ENCODE results near the gene HNRNPUL2. TPM values are rescaled to one million over a fixed set of nuclear protein-coding genes. Genes with fewer than 3 reads are reported as not detected.
"Not testable (repeated sequence)": the region's sequence is repeated elsewhere in the genome, so short reads cannot be mapped to it uniquely, and the experiment has no call there.

Gene HNRNPUL2
- polyA plus RNA-seq, 1 donor from 2014 or later: 27.5 TPM

DNA sequence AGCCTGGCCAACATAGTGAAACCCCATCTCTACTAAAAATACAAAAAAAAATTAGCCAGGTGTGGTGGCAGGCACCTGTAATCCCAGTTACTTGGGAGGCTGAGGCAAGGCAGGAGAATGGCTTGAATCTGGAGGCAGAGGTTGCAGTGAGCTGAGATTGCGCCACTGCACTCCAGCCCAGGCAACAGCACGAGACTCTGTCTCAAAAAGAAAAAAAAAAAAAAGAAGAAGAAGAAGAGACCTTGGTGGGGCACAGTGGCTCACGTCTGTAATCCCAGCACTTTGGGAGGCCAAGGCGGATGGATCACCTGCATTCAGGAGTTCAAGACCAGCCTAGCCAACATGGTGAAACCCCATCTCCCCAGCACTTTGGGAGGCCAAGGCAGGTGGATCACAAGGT, 23.3 kb downstream of the HNRNPUL2 start:
- H3K9me3 ChIP-seq (ENCODE audit: low read length); H3K4me2 ChIP-seq (ENCODE audit: low read length); H3K9ac ChIP-seq (ENCODE audit: low read length); H3F3A ChIP-seq (ENCODE audit: insufficient read depth, low read length, poor library complexity, severe bottlenecking); H2AFZ ChIP-seq (ENCODE audit: low read depth, low read length); H3K36me3 ChIP-seq (ENCODE audit: insufficient read depth, low read length); H3K4me3 ChIP-seq (ENCODE audit: low read length); H3K9me2 ChIP-seq (ENCODE audit: insufficient read depth, low read length); H4K20me1 ChIP-seq (ENCODE audit: insufficient read depth); H3K27ac ChIP-seq (ENCODE audit: low read length); H3K27me3 ChIP-seq (ENCODE audit: insufficient read depth, low read depth, low read length): not testable (repeated sequence)
- peaks cover 40% of the 10 kb centered on the region for H3K79me2 ChIP-seq (replicated peaks; ENCODE audit: insufficient read depth, low read length)

DNA sequence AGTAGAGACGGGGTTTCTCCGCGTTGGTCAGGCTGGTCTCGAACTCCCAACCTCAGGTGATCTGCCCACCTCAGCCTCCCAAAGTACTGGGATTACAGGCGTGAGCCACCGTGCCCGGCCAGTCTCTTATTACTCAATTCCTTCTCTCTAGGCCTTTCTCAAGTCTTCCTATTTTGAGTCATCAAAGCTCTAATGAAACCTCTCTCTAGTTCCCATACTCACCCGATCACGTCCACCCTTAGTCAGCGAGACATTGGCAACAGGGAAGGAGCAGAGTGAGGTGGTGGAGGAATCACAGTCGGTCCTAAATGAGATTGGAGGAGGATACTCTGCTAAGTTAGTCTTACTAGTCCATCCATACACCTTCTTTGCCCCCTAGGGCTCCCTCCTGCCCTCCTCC, 25.0 kb downstream of the HNRNPUL2 start:
- no peaks in the 10 kb centered on the region for H3K27me3 ChIP-seq (ENCODE audit: insufficient read depth, low read depth, low read length)
- H3K79me2 ChIP-seq (replicated peaks; ENCODE audit: insufficient read depth, low read length): peaks cover 25% of the 10 kb centered on the region
- H3K4me3 ChIP-seq (ENCODE audit: low read length): no peak overlapping the region
- no peaks in the 10 kb centered on the region for H3K36me3 ChIP-seq (ENCODE audit: insufficient read depth, low read length)
- H4K20me1 ChIP-seq (ENCODE audit: insufficient read depth): no peaks in the 10 kb centered on the region
- no peaks in the 10 kb centered on the region for H3K9me3 ChIP-seq (ENCODE audit: low read length)
- H2AFZ ChIP-seq (ENCODE audit: low read depth, low read length): no peak overlapping the region
- no peak overlapping the region for H3K4me2 ChIP-seq (ENCODE audit: low read length)
- no peaks in the 10 kb centered on the region for H3F3A ChIP-seq (ENCODE audit: insufficient read depth, low read length, poor library complexity, severe bottlenecking)
- TF ChIP-seq TAF1 (IDR thresholded peaks at IDR 0.05; ENCODE audit: low read depth) (no peak), RAD21 (conservative IDR thresholded peaks at IDR 0.05) (no peak), POLR2AphosphoS5 (IDR thresholded peaks at IDR 0.05) (no peak), MXI1 (conservative IDR thresholded peaks at IDR 0.05; ENCODE audit: poor library complexity, severe bottlenecking) (no peak), SMC3 (conservative IDR thresholded peaks at IDR 0.05; ENCODE audit: poor library complexity) (no peak), EZH2 (IDR thresholded peaks at IDR 0.05; ENCODE audit: borderline replicate concordance, insufficient read depth, low read length, poor library complexity, severe bottlenecking) (no peak), EP300 (conservative IDR thresholded peaks at IDR 0.05; ENCODE audit: poor library complexity, severe bottlenecking) (no peak)
- TF ChIP-seq, protein P1, sequence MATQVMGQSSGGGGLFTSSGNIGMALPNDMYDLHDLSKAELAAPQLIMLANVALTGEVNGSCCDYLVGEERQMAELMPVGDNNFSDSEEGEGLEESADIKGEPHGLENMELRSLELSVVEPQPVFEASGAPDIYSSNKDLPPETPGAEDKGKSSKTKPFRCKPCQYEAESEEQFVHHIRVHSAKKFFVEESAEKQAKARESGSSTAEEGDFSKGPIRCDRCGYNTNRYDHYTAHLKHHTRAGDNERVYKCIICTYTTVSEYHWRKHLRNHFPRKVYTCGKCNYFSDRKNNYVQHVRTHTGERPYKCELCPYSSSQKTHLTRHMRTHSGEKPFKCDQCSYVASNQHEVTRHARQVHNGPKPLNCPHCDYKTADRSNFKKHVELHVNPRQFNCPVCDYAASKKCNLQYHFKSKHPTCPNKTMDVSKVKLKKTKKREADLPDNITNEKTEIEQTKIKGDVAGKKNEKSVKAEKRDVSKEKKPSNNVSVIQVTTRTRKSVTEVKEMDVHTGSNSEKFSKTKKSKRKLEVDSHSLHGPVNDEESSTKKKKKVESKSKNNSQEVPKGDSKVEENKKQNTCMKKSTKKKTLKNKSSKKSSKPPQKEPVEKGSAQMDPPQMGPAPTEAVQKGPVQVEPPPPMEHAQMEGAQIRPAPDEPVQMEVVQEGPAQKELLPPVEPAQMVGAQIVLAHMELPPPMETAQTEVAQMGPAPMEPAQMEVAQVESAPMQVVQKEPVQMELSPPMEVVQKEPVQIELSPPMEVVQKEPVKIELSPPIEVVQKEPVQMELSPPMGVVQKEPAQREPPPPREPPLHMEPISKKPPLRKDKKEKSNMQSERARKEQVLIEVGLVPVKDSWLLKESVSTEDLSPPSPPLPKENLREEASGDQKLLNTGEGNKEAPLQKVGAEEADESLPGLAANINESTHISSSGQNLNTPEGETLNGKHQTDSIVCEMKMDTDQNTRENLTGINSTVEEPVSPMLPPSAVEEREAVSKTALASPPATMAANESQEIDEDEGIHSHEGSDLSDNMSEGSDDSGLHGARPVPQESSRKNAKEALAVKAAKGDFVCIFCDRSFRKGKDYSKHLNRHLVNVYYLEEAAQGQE (IDR thresholded peaks at IDR 0.05; ENCODE audit: borderline replicate concordance): no peak
- TF ChIP-seq, protein P2, sequence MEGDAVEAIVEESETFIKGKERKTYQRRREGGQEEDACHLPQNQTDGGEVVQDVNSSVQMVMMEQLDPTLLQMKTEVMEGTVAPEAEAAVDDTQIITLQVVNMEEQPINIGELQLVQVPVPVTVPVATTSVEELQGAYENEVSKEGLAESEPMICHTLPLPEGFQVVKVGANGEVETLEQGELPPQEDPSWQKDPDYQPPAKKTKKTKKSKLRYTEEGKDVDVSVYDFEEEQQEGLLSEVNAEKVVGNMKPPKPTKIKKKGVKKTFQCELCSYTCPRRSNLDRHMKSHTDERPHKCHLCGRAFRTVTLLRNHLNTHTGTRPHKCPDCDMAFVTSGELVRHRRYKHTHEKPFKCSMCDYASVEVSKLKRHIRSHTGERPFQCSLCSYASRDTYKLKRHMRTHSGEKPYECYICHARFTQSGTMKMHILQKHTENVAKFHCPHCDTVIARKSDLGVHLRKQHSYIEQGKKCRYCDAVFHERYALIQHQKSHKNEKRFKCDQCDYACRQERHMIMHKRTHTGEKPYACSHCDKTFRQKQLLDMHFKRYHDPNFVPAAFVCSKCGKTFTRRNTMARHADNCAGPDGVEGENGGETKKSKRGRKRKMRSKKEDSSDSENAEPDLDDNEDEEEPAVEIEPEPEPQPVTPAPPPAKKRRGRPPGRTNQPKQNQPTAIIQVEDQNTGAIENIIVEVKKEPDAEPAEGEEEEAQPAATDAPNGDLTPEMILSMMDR (IDR thresholded peaks at IDR 0.05; ENCODE audit: poor library complexity, severe bottlenecking): no peak
- H3K9me2 ChIP-seq (ENCODE audit: insufficient read depth, low read length): no peaks in the 10 kb centered on the region
- H3K9ac ChIP-seq (ENCODE audit: low read length): no peak overlapping the region
- no peak overlapping the region for H3K27ac ChIP-seq (ENCODE audit: low read length)

Data from neural cell (in vitro differentiated cells).